HEK293 (cell line): ENCODE results near the gene CLN5.

Experiments
- CTCF ChIA-PET: fragments of 350-600 bp; formaldehyde crosslinking; extraction: SDS; loops from one replicate; lab custom pipeline; 2021; ENCODE audit warnings: antibody characterized with exemption; lab: Yijun Ruan, JAX
- POLR2A ChIA-PET: fragments of 300-600 bp; formaldehyde crosslinking; extraction: SDS; loops from one replicate; lab custom pipeline; 2020; ENCODE audit warnings: antibody characterized with exemption, inconsistent platforms; lab: Yijun Ruan, JAX
- H3K27ac ChIP-seq: fragments of 200-500 bp; sonication (Bioruptor generic); 2 replicates; pipeline ENCODE4 v1.5.1; 2014; ENCODE audit warnings: low read depth, low read length, control low read depth, inconsistent platforms; ENCODE audit errors: extremely low read depth
- H3K36me3 ChIP-seq, 2 experiments: fragments of 200-500 bp in 1 of 2; sonication (Bioruptor generic) in 1 of 2; 1 replicate in 1 of 2; 2 replicates in 1 of 2; pipeline ENCODE4 v1.5.1; 2014 to 2017; ENCODE audit warnings: inconsistent platforms in 2 of 2, low read length in 2 of 2; ENCODE audit not compliant: control insufficient read depth in 2 of 2, insufficient read depth in 1 of 2
- H3K4me1 ChIP-seq: fragments of 200-500 bp; sonication (Bioruptor generic); 2 replicates; pipeline ENCODE4 v1.5.1; 2014; ENCODE audit warnings: mild to moderate bottlenecking, low read length, inconsistent platforms; ENCODE audit not compliant: control insufficient read depth, insufficient read depth
- H3K4me3 ChIP-seq: 2 replicates; pipeline ENCODE4 v1.5.1; 2011; ENCODE audit warnings: low read depth, mild to moderate bottlenecking, control low read depth, low read length, moderate library complexity
- H3K9me3 ChIP-seq: fragments of 200-500 bp; sonication (Bioruptor generic); 2 replicates; pipeline ENCODE4 v1.5.1; 2014; ENCODE audit warnings: low read depth, low read length, inconsistent platforms; ENCODE audit not compliant: control insufficient read depth, insufficient read depth
- KLF16 ChIP-seq: fragments of 450-650 bp; formaldehyde crosslinking; IDR thresholded peaks from 2 replicates; pipeline ENCODE4 v1.5.1; 2017; ENCODE audit warnings: missing biosample characterization, missing genetic modification characterization
- ZBTB17 ChIP-seq: fragments of 450-650 bp; formaldehyde crosslinking; IDR thresholded peaks from 2 replicates; pipeline ENCODE4 v1.5.1; 2016; ENCODE audit warnings: missing biosample characterization, missing genetic modification characterization
- ZFP3 ChIP-seq: fragments of 450-650 bp; formaldehyde crosslinking; IDR thresholded peaks from 2 replicates; pipeline ENCODE4 v1.5.1; 2016; ENCODE audit warnings: low read depth, missing biosample characterization, missing genetic modification characterization
- ZIC2 ChIP-seq: fragments of 450-650 bp; formaldehyde crosslinking; IDR thresholded peaks from 2 replicates; pipeline ENCODE4 v1.5.1; 2016; ENCODE audit warnings: missing biosample characterization, missing genetic modification characterization
- ZNF133 ChIP-seq: fragments of 450-650 bp; formaldehyde crosslinking; IDR thresholded peaks from 2 replicates; pipeline ENCODE4 v1.5.1; 2016; ENCODE audit warnings: missing biosample characterization, missing genetic modification characterization
- ZNF248 ChIP-seq: fragments of 450-650 bp; formaldehyde crosslinking; IDR thresholded peaks from 2 replicates; pipeline ENCODE4 v1.5.1; 2017; ENCODE audit warnings: missing biosample characterization, missing genetic modification characterization
- ZNF335 ChIP-seq: fragments of 450-650 bp; formaldehyde crosslinking; conservative IDR thresholded peaks from 2 replicates; pipeline ENCODE4 v1.5.1; 2016; ENCODE audit warnings: missing biosample characterization, missing genetic modification characterization
- ZNF398 ChIP-seq: fragments of 450-650 bp; formaldehyde crosslinking; IDR thresholded peaks from 2 replicates; pipeline ENCODE4 v1.5.1; 2017; ENCODE audit warnings: missing biosample characterization, missing genetic modification characterization
- ZNF404 ChIP-seq: fragments of 450-650 bp; formaldehyde crosslinking; IDR thresholded peaks from 2 replicates; pipeline ENCODE4 v1.5.1; 2017; ENCODE audit warnings: missing biosample characterization, missing genetic modification characterization
- ZNF473 ChIP-seq: fragments of 450-650 bp; formaldehyde crosslinking; IDR thresholded peaks from 2 replicates; pipeline ENCODE4 v1.5.1; 2017; ENCODE audit warnings: missing biosample characterization, missing genetic modification characterization
- ZNF510 ChIP-seq: fragments of 450-650 bp; formaldehyde crosslinking; IDR thresholded peaks from 2 replicates; pipeline ENCODE4 v1.5.1; 2018; ENCODE audit warnings: mild to moderate bottlenecking, missing genetic modification characterization, missing biosample characterization; ENCODE audit not compliant: insufficient replicate concordance
- ZNF621 ChIP-seq: fragments of 450-650 bp; formaldehyde crosslinking; IDR thresholded peaks from 2 replicates; pipeline ENCODE4 v1.5.1; 2017; ENCODE audit warnings: missing biosample characterization, missing genetic modification characterization
- ZNF623 ChIP-seq: fragments of 450-650 bp; formaldehyde crosslinking; IDR thresholded peaks from 2 replicates; pipeline ENCODE4 v1.5.1; 2016; ENCODE audit warnings: missing biosample characterization, missing genetic modification characterization
- ZNF624 ChIP-seq: fragments of 450-650 bp; formaldehyde crosslinking; IDR thresholded peaks from 2 replicates; pipeline ENCODE4 v1.5.1; 2017; ENCODE audit warnings: missing biosample characterization, missing genetic modification characterization
- ZNF654 ChIP-seq: fragments of 450-650 bp; formaldehyde crosslinking; IDR thresholded peaks from 2 replicates; pipeline ENCODE4 v1.5.1; 2016; ENCODE audit warnings: low read depth, missing biosample characterization, missing genetic modification characterization
- ZNF677 ChIP-seq: fragments of 450-650 bp; IDR thresholded peaks from 2 replicates; pipeline ENCODE4 v1.5.0; 2018; ENCODE audit warnings: missing biosample characterization, mild to moderate bottlenecking, missing genetic modification characterization, moderate library complexity
- ZNF707 ChIP-seq: fragments of 450-650 bp; formaldehyde crosslinking; IDR thresholded peaks from 2 replicates; pipeline ENCODE4 v1.5.1; 2016; ENCODE audit warnings: missing biosample characterization, missing genetic modification characterization
- TF ChIP-seq, protein P1 (sequence below): fragments of 450-650 bp; formaldehyde crosslinking; IDR thresholded peaks from 2 replicates; pipeline ENCODE4 v1.5.1; 2016; ENCODE audit warnings: missing biosample characterization, missing genetic modification characterization
- TF ChIP-seq, protein P2 (sequence below): fragments of 450-650 bp; formaldehyde crosslinking; IDR thresholded peaks from 2 replicates; pipeline ENCODE4 v1.5.1; 2016; ENCODE audit warnings: missing biosample characterization, missing genetic modification characterization

Gene CLN5

DNA sequence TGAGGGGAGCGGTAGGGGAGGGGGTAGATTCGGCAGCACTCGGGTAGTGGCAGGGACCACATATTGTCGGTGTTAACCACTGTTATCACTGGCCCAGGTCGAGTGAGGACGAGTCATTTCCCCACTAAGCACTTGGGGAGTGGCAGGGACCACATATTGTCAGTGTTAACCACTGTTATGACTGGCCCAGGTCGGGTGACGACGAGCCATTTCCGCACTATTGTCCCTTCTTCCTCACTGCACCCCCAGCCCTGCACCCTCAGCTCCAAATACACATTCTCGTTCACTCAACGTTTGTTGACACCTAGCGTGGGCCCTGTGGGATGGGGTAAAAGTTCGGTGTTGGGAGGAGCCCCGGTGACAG lies 467 bp upstream of the CLN5 start:
- no peak overlapping the region for H3K27ac ChIP-seq
- peaks cover 0 to 15% of the 10 kb centered on the region in 2 experiments; a peak in 1 of 3 replicates for H3K36me3 ChIP-seq
- TF ChIP-seq ZIC2 (tag by site-specific recombination) (no peak), ZFP3 (no peak), ZNF624 (tag by site-specific recombination) (no peak), ZNF510 (tag by site-specific recombination) (no peak), ZNF398 (no peak), ZNF677 (tag by site-specific recombination) (no peak), ZNF654 (no peak), ZNF248 (no peak)
- TF ChIP-seq, protein P1, sequence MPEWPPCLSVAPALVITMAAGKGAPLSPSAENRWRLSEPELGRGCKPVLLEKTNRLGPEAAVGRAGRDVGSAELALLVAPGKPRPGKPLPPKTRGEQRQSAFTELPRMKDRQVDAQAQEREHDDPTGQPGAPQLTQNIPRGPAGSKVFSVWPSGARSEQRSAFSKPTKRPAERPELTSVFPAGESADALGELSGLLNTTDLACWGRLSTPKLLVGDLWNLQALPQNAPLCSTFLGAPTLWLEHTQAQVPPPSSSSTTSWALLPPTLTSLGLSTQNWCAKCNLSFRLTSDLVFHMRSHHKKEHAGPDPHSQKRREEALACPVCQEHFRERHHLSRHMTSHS (tag by site-specific recombination): no peak
- TF ChIP-seq, protein P2, sequence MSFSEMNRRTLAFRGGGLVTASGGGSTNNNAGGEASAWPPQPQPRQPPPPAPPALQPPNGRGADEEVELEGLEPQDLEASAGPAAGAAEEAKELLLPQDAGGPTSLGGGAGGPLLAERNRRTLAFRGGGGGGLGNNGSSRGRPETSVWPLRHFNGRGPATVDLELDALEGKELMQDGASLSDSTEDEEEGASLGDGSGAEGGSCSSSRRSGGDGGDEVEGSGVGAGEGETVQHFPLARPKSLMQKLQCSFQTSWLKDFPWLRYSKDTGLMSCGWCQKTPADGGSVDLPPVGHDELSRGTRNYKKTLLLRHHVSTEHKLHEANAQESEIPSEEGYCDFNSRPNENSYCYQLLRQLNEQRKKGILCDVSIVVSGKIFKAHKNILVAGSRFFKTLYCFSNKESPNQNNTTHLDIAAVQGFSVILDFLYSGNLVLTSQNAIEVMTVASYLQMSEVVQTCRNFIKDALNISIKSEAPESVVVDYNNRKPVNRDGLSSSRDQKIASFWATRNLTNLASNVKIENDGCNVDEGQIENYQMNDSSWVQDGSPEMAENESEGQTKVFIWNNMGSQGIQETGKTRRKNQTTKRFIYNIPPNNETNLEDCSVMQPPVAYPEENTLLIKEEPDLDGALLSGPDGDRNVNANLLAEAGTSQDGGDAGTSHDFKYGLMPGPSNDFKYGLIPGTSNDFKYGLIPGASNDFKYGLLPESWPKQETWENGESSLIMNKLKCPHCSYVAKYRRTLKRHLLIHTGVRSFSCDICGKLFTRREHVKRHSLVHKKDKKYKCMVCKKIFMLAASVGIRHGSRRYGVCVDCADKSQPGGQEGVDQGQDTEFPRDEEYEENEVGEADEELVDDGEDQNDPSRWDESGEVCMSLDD (tag by site-specific recombination): no peak
- no peaks in the 10 kb centered on the region for H3K9me3 ChIP-seq
- ChIA-PET POLR2A (interaction anchor here (1.2 kb wide), 1 partner anchor 106 kb away, joined by 3 read pairs; no protein-coding TSS in a partner anchor), CTCF (interaction anchor here (0.7 to 3.8 kb wide), 2 partner anchors 11 to 352 kb away, joined by 3 to 30 read pairs; no protein-coding TSS in a partner anchor)
- H3K4me1 ChIP-seq: no peaks in the 10 kb centered on the region
- H3K4me3 ChIP-seq: peak overlapping the region; percentile 85

DNA sequence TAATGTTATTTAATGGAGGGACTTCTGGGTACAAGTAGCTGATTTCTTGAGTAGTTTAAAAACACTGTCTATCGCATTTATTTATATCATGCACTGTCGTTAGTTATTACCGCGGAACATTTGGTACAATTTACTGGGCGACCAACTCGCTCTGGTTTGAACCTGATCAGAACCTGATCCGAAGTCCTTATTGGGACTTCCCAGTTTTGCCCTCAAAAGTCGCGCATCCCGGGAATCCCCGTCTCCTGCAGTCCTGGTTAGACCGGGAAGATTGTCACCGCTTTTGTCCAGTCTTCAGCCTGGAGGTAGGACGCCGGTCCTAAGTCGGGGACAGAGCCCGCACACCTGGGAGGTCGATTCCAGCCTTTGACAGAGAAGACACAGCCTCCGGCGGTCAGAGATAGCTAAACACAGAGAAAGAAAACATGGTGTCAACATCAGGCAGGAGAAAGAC lies 694 bp downstream of the CLN5 start:
- Histone ChIP-seq H3K4me3 (peak overlapping the region; percentile 85), H3K27ac (peak overlapping the region; percentile 25; the same call in 1 of the 2 replicates), H3K36me3 (peaks cover 0 to 22% of the 10 kb centered on the region in 2 experiments; a peak in 1 of 3 replicates), H3K4me1 (no peaks in the 10 kb centered on the region), H3K9me3 (no peaks in the 10 kb centered on the region)
- POLR2A ChIA-PET: interaction anchor here (1.6 to 1.9 kb wide), 2 partner anchors 9 to 12 kb away, joined by 3 to 5 read pairs; no protein-coding TSS in a partner anchor
- CTCF ChIA-PET: interaction anchor here (0.7 to 1.6 kb wide), 3 partner anchors 9 to 49 kb away, joined by 3 to 9 read pairs (median 6); no protein-coding TSS in a partner anchor
- TF ChIP-seq ZNF707 (tag by site-specific recombination) (no peak), ZNF623 (tag by site-specific recombination) (no peak), ZNF335 (tag by site-specific recombination) (peak; percentile 98), ZNF404 (no peak), ZNF621 (tag by site-specific recombination) (no peak), KLF16 (no peak), ZNF473 (tag by site-specific recombination) (no peak)

- H3K27ac ChIP-seq: no peak overlapping the region
- ChIA-PET POLR2A (interaction anchor here (1.6 to 1.9 kb wide), 2 partner anchors 9 to 13 kb away, joined by 3 to 5 read pairs; no protein-coding TSS in a partner anchor), CTCF (interaction anchor here (0.7 to 1.6 kb wide), 3 partner anchors 9 to 49 kb away, joined by 3 to 9 read pairs (median 6); no protein-coding TSS in a partner anchor)
Observed at GRCh38 chr13:76993021-76993420, 1.1 kb downstream of the CLN5 start.

More at GRCh38 chr13:76993021-76993420, 1.1 kb downstream of the CLN5 start:
- peaks cover 0 to 24% of the 10 kb centered on the region in 2 experiments; a peak in 1 of 3 replicates for H3K36me3 ChIP-seq
- TF ChIP-seq ZBTB17 (tag by site-specific recombination): peak; percentile 39; the same call in 1 of the 2 replicates
- TF ChIP-seq ZNF133 (tag by site-specific recombination): no peak
- H3K9me3 ChIP-seq: no peaks in the 10 kb centered on the region
- peak overlapping the region; percentile 85 for H3K4me3 ChIP-seq
- no peaks in the 10 kb centered on the region for H3K4me1 ChIP-seq
